Right forelimb (tissue), 1 donor: ENCODE results near the gene TLE3.
A peak's percentile ranks its signal among the peaks of the same experiment; 100 is the strongest.

Experiments used
- DNase-seq: peaks from one replicate; pipeline ENCODE4 v3.0.0-alpha.2; 2018

Gene TLE3

GRCh38 chr15:70098461-70099166 is 897 bp upstream of the TLE3 start:
- DNase-seq = peak; percentile 85

- DNase-seq = no peak
Observed at GRCh38 chr15:70098153-70098460, 390 bp upstream of the TLE3 start.

- DNase-seq = no peak
Observed at GRCh38 chr15:70097063-70097320, 725 bp downstream of the TLE3 start.

GRCh38 chr15:70096215-70097062 is 1.3 kb downstream of the TLE3 start:
- DNase-seq = peak; percentile 76

- no peak for DNase-seq
Observed at GRCh38 chr15:70095408-70096214, 2.1 kb downstream of the TLE3 start.

GRCh38 chr15:70094690-70095311 is 2.9 kb downstream of the TLE3 start:
- no peak for DNase-seq

GRCh38 chr15:70093481-70094319 is 4.0 kb downstream of the TLE3 start:
- no peak for DNase-seq

- no peak for DNase-seq
Observed at GRCh38 chr15:70093070-70093469, 4.6 kb downstream of the TLE3 start.

GRCh38 chr15:70092464-70093027 is 5.2 kb downstream of the TLE3 start:
- no peak for DNase-seq

GRCh38 chr15:70091726-70092463 is 5.8 kb downstream of the TLE3 start:
- DNase-seq = no peak

- DNase-seq = no peak
Observed at GRCh38 chr15:70090436-70091296, 7.1 kb downstream of the TLE3 start.

- no peak for DNase-seq
Observed at GRCh38 chr15:70089692-70089971, 8.1 kb downstream of the TLE3 start.

GRCh38 chr15:70088887-70089691 is 8.6 kb downstream of the TLE3 start:
- peak; percentile 68 for DNase-seq

- no peak for DNase-seq
Observed at GRCh38 chr15:70088455-70088854, 9.3 kb downstream of the TLE3 start.

- DNase-seq = no peak
Observed at GRCh38 chr15:70087708-70088352, 9.9 kb downstream of the TLE3 start.

- no peak for DNase-seq
Observed at GRCh38 chr15:70086636-70087035, 11.1 kb downstream of the TLE3 start.

GRCh38 chr15:70084461-70084860 is 13.3 kb downstream of the TLE3 start:
- DNase-seq = no peak

- no peak for DNase-seq
Observed at GRCh38 chr15:70083946-70084345, 13.8 kb downstream of the TLE3 start.

GRCh38 chr15:70083418-70083817 is 14.3 kb downstream of the TLE3 start:
- no peak for DNase-seq
